Activated CD4-positive, alpha-beta T cell treated with anti-CD3 and anti-CD28 coated beads, Interleukin-2, amount 10 ng/mL, durations not matched to agents 7 days and 5 days (primary cell): ENCODE results near the gene TBCK. TPM values are rescaled to one million over a fixed set of nuclear protein-coding genes. Genes with fewer than 3 reads are reported as not detected.

Experiments used
- CTCF ChIA-PET: fragments of 350-600 bp; sonication (Branson Sonifier 250); formaldehyde crosslinking; loops from one replicate; lab custom pipeline; 2021; ENCODE audit warnings: antibody characterized with exemption; lab: Charles Lee
- POLR2A ChIA-PET: fragments of 350-600 bp; sonication (Branson Sonifier 250); formaldehyde crosslinking; loops from one replicate; lab custom pipeline; 2021; ENCODE audit warnings: antibody characterized with exemption; lab: Charles Lee
- DNase-seq: peaks from one replicate; pipeline ENCODE4 v3.0.0-alpha.2; 2020
- H3K27ac Mint-ChIP-seq: one replicate; pipeline ENCODE4 v1.8.0; 2021; ENCODE audit warnings: mild to moderate bottlenecking, moderate library complexity, mixed read lengths
- H3K27me3 Mint-ChIP-seq: one replicate; pipeline ENCODE4 v1.8.0; 2021; ENCODE audit warnings: mixed read lengths
- H3K36me3 Mint-ChIP-seq: one replicate; pipeline ENCODE4 v1.8.0; 2021; ENCODE audit warnings: low read depth, mixed read lengths
- H3K4me1 Mint-ChIP-seq: one replicate; pipeline ENCODE4 v1.8.0; 2021; ENCODE audit warnings: mixed read lengths
- H3K4me3 Mint-ChIP-seq: one replicate; pipeline ENCODE4 v1.8.0; 2021; ENCODE audit warnings: mild to moderate bottlenecking, moderate library complexity, mixed read lengths
- H3K9me3 Mint-ChIP-seq: one replicate; pipeline ENCODE4 v1.8.0; 2021; ENCODE audit warnings: mixed read lengths
- total RNA-seq, 2 experiments: library from RNA; stranded (reverse); gene quantifications; one replicate each; pipeline ENCODE4 v1.2.3, GENCODE V29; 2021

The TBCK gene
- total RNA-seq, 2 experiments from 2014 or later, result 31.7 to 33.1 TPM

GRCh38 chr4:106109929-106110328, 206.1 kb downstream of the TBCK start:
- Mint-ChIP-seq H3K9me3 (peaks cover 52% of the 10 kb centered on the region), H3K27me3 (no peaks in the 10 kb centered on the region), H3K4me3 (no peak overlapping the region), H3K4me1 (no peaks in the 10 kb centered on the region), H3K27ac (no peak overlapping the region), H3K36me3 (peaks cover 81% of the 10 kb centered on the region)
- ChIA-PET POLR2A (no interaction called here), CTCF (no interaction called here)
- no peak for DNase-seq

GRCh38 chr4:106105697-106106096, 210.3 kb downstream of the TBCK start:
- Mint-ChIP-seq H3K9me3 (peaks cover 32% of the 10 kb centered on the region), H3K27ac (no peak overlapping the region), H3K4me3 (no peak overlapping the region), H3K4me1 (no peaks in the 10 kb centered on the region), H3K27me3 (no peaks in the 10 kb centered on the region), H3K36me3 (peaks cover 53% of the 10 kb centered on the region)
- POLR2A ChIA-PET, result no interaction called here
- DNase-seq, result no peak
- CTCF ChIA-PET, result interaction anchor here (0.6 kb wide), 1 partner anchor 1549 kb away, joined by 3 read pairs; no protein-coding TSS in a partner anchor

- no peaks in the 10 kb centered on the region for H3K27me3 Mint-ChIP-seq
These were observed 211.7 kb downstream of the TBCK start for GRCh38 chr4:106104276-106104675.

DNA sequence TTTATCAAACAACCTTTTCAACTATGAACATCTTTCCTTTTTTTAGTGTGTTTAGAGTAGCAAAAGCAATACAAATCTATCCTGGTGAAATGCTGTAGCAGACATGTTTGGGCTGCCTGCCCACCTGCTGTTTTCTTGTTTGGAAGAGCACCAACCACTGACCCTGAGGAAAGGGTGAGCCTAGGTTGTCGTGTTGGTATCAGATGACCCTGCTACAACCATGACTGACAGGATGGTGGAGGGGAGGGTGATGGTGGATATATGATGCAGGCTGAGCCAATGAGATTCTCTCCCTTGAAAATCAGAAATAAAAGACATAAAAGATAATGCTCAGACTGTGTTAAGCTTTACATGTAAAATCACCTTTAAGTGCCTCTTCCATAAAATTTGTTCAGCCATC, 219.6 kb downstream of the TBCK start:
- POLR2A ChIA-PET, result no interaction called here
- DNase-seq, result no peak
- CTCF ChIA-PET, result no interaction called here
- no peaks in the 10 kb centered on the region for H3K27me3 Mint-ChIP-seq
- no peaks in the 10 kb centered on the region for H3K4me1 Mint-ChIP-seq
- H3K27ac Mint-ChIP-seq, result no peak overlapping the region
- H3K9me3 Mint-ChIP-seq, result peaks cover 14% of the 10 kb centered on the region
- H3K36me3 Mint-ChIP-seq, result peaks cover 31% of the 10 kb centered on the region
- no peak overlapping the region for H3K4me3 Mint-ChIP-seq

More at GRCh38 chr4:106104276-106104675, 211.7 kb downstream of the TBCK start:
- Mint-ChIP-seq H3K4me1 (no peaks in the 10 kb centered on the region), H3K36me3 (peaks cover 39% of the 10 kb centered on the region), H3K9me3 (peaks cover 24% of the 10 kb centered on the region), H3K4me3 (no peak overlapping the region), H3K27ac (no peak overlapping the region)
- no peak for DNase-seq
- POLR2A ChIA-PET, result no interaction called here
- CTCF ChIA-PET, result no interaction called here

DNA sequence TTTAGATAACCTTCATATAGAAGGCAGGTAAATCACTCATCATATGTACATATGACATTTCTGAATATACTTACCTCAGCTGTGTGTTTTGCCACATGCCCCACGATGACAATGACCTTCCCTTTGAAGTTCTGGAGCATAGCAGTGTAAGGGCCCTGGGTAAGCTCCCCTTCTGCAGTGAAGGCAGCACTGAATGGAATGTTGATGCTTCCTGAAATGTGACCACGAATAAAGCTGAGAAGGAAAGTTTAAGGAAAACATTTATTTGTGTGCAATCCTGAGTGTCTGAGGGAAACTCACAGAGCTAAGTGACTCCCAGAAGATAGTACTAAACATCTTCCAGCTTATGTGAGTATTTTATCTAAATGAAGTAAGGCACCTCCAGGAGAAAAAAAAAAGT, 220.6 kb downstream of the TBCK start:
- no peak overlapping the region for H3K27ac Mint-ChIP-seq
- no peaks in the 10 kb centered on the region for H3K4me1 Mint-ChIP-seq
- H3K27me3 Mint-ChIP-seq, result no peaks in the 10 kb centered on the region
- no peak overlapping the region for H3K4me3 Mint-ChIP-seq
- no peak for DNase-seq
- CTCF ChIA-PET, result no interaction called here
- POLR2A ChIA-PET, result no interaction called here
- H3K36me3 Mint-ChIP-seq, result peaks cover 42% of the 10 kb centered on the region
- H3K9me3 Mint-ChIP-seq, result peaks cover 17% of the 10 kb centered on the region

GRCh38 chr4:106092361-106093040, 223.5 kb downstream of the TBCK start:
- Mint-ChIP-seq H3K27ac (no peak overlapping the region), H3K9me3 (peaks cover 21% of the 10 kb centered on the region), H3K27me3 (no peaks in the 10 kb centered on the region), H3K4me1 (no peaks in the 10 kb centered on the region), H3K4me3 (no peak overlapping the region), H3K36me3 (peaks cover 43% of the 10 kb centered on the region)
- DNase-seq, result no peak
- POLR2A ChIA-PET, result no interaction called here
- CTCF ChIA-PET, result no interaction called here

DNA sequence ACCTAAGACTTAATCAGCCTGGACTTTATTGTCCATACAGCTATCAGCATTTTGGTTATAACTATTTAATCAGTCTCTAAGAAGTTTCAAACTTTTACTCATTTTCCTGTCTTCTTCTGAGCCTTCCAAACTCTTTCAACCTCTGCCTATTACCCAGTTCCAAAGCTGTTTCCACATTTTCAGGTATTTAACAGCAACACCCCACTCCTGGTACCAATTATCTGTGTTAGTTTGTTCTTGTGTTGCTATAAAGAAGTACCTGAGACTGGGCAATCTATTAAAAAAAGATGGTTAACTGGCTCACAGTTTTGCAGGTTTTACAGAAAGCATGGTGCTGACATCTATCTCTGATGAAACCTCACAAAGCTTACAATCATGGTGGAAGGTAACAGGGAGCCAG, 225.2 kb downstream of the TBCK start:
- Mint-ChIP-seq H3K27ac (no peak overlapping the region), H3K27me3 (no peaks in the 10 kb centered on the region), H3K4me3 (no peak overlapping the region), H3K4me1 (no peaks in the 10 kb centered on the region), H3K9me3 (peaks cover 21% of the 10 kb centered on the region), H3K36me3 (peaks cover 40% of the 10 kb centered on the region)
- ChIA-PET POLR2A (no interaction called here), CTCF (no interaction called here)
- DNase-seq, result no peak

DNA sequence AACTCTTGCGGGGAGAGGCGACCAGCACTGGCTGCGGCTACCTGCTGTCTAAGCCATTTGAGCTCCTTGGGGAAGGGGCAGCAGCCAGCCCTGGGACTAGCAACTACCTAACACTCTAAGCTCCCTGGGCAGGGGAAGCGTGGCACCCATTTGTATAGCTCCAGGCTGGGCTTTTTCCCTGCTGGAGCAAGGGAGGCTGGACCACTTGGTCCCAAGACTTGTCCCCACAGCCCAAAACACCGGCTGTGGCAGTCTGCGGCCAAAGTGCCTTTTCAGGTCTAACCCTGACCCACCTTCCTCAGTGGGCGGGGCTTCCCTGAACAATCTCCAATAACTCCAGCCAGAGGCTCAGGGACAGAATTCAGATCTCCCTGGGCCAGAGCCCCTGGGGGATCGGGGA, 232.9 kb downstream of the TBCK start:
- Mint-ChIP-seq H3K9me3 (peaks cover 26% of the 10 kb centered on the region), H3K4me3 (no peak overlapping the region), H3K27me3 (no peaks in the 10 kb centered on the region), H3K27ac (no peak overlapping the region), H3K36me3 (peaks cover 31% of the 10 kb centered on the region), H3K4me1 (no peaks in the 10 kb centered on the region)
- no peak for DNase-seq
- CTCF ChIA-PET, result no interaction called here
- POLR2A ChIA-PET, result no interaction called here

- no peaks in the 10 kb centered on the region for H3K4me1 Mint-ChIP-seq
- no peak overlapping the region for H3K27ac Mint-ChIP-seq
- H3K4me3 Mint-ChIP-seq, result no peak overlapping the region
- DNase-seq, result no peak
- CTCF ChIA-PET, result no interaction called here
- peaks cover 39% of the 10 kb centered on the region for H3K9me3 Mint-ChIP-seq
- POLR2A ChIA-PET, result no interaction called here
- peaks cover 41% of the 10 kb centered on the region for H3K36me3 Mint-ChIP-seq
- H3K27me3 Mint-ChIP-seq, result no peaks in the 10 kb centered on the region
These were observed 235.6 kb downstream of the TBCK start for GRCh38 chr4:106080376-106080775.

GRCh38 chr4:106079616-106080015, 236.4 kb downstream of the TBCK start:
- Mint-ChIP-seq H3K9me3 (peaks cover 37% of the 10 kb centered on the region), H3K36me3 (peaks cover 47% of the 10 kb centered on the region), H3K4me3 (no peak overlapping the region), H3K4me1 (no peaks in the 10 kb centered on the region), H3K27me3 (no peaks in the 10 kb centered on the region), H3K27ac (no peak overlapping the region)
- ChIA-PET POLR2A (no interaction called here), CTCF (no interaction called here)
- DNase-seq, result no peak

DNA sequence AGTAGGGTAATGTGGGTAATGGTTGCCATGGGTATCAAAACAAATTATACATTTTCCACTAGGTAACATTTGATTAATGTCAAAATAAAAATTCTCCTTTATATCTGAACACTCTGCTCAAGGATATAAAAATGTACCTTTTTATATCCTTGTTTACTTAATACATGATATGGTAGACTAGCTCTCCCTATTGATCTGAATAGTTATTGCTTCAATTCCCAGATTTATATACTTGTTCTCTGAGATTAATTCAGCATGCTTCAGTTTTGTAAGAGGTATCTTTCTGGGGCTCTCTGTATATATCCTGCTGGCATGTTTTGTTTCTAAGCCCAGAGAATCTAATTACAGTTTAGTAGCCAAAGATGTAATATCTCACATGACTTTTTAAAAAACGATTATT, 251.0 kb downstream of the TBCK start:
- H3K27ac Mint-ChIP-seq, result no peak overlapping the region
- H3K9me3 Mint-ChIP-seq, result peaks cover 6% of the 10 kb centered on the region
- ChIA-PET POLR2A (no interaction called here), CTCF (no interaction called here)
- H3K36me3 Mint-ChIP-seq, result no peaks in the 10 kb centered on the region
- no peaks in the 10 kb centered on the region for H3K27me3 Mint-ChIP-seq
- DNase-seq, result no peak
- no peaks in the 10 kb centered on the region for H3K4me1 Mint-ChIP-seq
- no peak overlapping the region for H3K4me3 Mint-ChIP-seq

DNA sequence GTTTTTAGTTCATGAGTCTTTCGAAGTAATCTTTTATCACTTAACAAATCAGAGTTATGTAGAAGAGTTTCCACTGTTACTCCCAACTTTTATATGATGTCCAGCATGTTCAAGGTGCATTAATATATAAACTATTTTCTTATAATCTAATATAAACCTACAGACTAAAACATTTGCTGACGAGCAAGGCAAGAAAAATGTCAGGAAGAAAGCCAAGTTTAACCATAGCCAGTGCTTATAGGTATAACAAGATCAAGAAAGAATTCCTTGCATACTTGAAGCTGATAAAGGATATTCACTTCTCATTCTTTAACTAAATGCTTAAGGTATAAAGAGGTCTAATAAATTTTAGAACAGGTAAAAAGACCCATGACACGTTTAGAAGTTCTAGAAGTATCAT, 253.0 kb downstream of the TBCK start:
- H3K36me3 Mint-ChIP-seq, result no peaks in the 10 kb centered on the region
- no peak overlapping the region for H3K4me3 Mint-ChIP-seq
- DNase-seq, result no peak
- peaks cover 2% of the 10 kb centered on the region for H3K9me3 Mint-ChIP-seq
- CTCF ChIA-PET, result interaction anchor here (0.9 kb wide), 1 partner anchor 11 kb away, joined by 4 read pairs; no protein-coding TSS in a partner anchor
- H3K27me3 Mint-ChIP-seq, result no peaks in the 10 kb centered on the region
- H3K27ac Mint-ChIP-seq, result no peak overlapping the region
- no peaks in the 10 kb centered on the region for H3K4me1 Mint-ChIP-seq
- POLR2A ChIA-PET, result no interaction called here

- no peak for DNase-seq
- CTCF ChIA-PET, result interaction anchor here (0.9 kb wide), 1 partner anchor 12 kb away, joined by 4 read pairs; no protein-coding TSS in a partner anchor
- Mint-ChIP-seq H3K4me3 (no peak overlapping the region), H3K27ac (no peak overlapping the region), H3K27me3 (no peaks in the 10 kb centered on the region), H3K4me1 (no peaks in the 10 kb centered on the region), H3K9me3 (peaks cover 2% of the 10 kb centered on the region), H3K36me3 (no peaks in the 10 kb centered on the region)
- POLR2A ChIA-PET, result no interaction called here
These were observed 253.5 kb downstream of the TBCK start for GRCh38 chr4:106062452-106062875.

DNA sequence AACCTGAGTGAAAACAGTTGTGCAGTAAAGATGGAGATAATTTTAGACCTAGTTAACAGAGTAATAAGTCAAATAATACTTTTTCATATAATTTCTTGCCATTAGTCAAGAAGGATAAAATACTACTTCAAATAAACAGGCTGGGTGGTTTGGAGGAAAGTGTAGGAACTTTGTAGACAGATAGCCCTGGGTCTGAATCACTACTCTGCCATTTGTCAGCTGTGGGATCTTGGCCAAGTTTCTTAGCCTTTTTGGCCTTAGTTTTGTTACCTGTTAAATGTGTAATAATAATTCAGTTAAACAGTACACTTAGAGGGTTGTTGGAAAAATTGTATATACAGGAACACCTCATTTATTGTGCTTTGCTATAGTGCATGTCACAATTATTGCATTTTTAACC, 257.1 kb downstream of the TBCK start:
- CTCF ChIA-PET, result interaction anchor here (0.8 kb wide), 1 partner anchor 1561 kb away, joined by 3 read pairs; no protein-coding TSS in a partner anchor
- no peaks in the 10 kb centered on the region for H3K36me3 Mint-ChIP-seq
- no peak for DNase-seq
- H3K4me1 Mint-ChIP-seq, result no peaks in the 10 kb centered on the region
- no peak overlapping the region for H3K4me3 Mint-ChIP-seq
- H3K9me3 Mint-ChIP-seq, result no peaks in the 10 kb centered on the region
- no peak overlapping the region for H3K27ac Mint-ChIP-seq
- no peaks in the 10 kb centered on the region for H3K27me3 Mint-ChIP-seq
- POLR2A ChIA-PET, result no interaction called here
